HCT116 (cell line): Measurements from ENCODE around the gene POLD1. TPM values are rescaled to one million over a fixed set of nuclear protein-coding genes. Genes with fewer than 3 reads are reported as not detected.

Source experiments
- ATAC-seq: fragments of 200-7000 bp; cut with Tn5 transposase; 2 replicates; pipeline ENCODE4 v1.9.1; 2020; ENCODE audit warnings: mild to moderate bottlenecking, moderate library complexity
- BruUV-seq: library from RNA; stranded (reverse); fragments of 400-500 nt; replicated peaks from 2 replicates; lab custom pipeline; 2021; lab: Mats Ljungman, UMichigan
- CTCF ChIA-PET: fragments of 300-600 bp; sonication (Branson Sonifier 250); formaldehyde crosslinking; loops from one replicate; lab custom pipeline; 2021; ENCODE audit warnings: antibody characterized with exemption; lab: Charles Lee
- POLR2A ChIA-PET: fragments of 300-600, 350-600 bp; sonication (Branson Sonifier 250); formaldehyde crosslinking; loops from one replicate; lab custom pipeline; 2021; ENCODE audit warnings: antibody characterized with exemption; lab: Charles Lee
- RAD21 ChIA-PET, 2 experiments: fragments of 300-600 bp; sonication (Branson Sonifier 250); formaldehyde crosslinking; loops; one replicate each; lab custom pipeline; 2023; ENCODE audit warnings: low total read pairs in 2 of 2; ENCODE audit not compliant: uncharacterized antibody in 2 of 2, unreplicated experiment in 2 of 2, low non-redundant PET in 1 of 2; lab: Charles Lee
- DNase-seq: peaks from one replicate; pipeline ENCODE4 v3.0.0-alpha.2; 2010; ENCODE audit warnings: low read depth, low spot score
- H2AFZ ChIP-seq: fragments of 200-600 bp; shearing (Covaris generic), sonication (generic); 2 replicates; pipeline ENCODE4 v1.6.1; 2017; ENCODE audit warnings: low read depth, mixed run types, mixed read lengths, antibody characterized with exemption, low read length; ENCODE audit not compliant: poor library complexity, severe bottlenecking
- H3K27ac ChIP-seq: 2 replicates; pipeline ENCODE4 v1.5.1; 2012; ENCODE audit warnings: low read depth, low read length
- H3K27me3 ChIP-seq: fragments of 200-600 bp; sonication (generic); 2 replicates; pipeline ENCODE4 v1.6.1; 2016; ENCODE audit warnings: mixed run types, low read length, mixed read lengths; ENCODE audit not compliant: insufficient read depth
- H3K36me3 ChIP-seq, 2 experiments: fragments of 200-500 bp in 1 of 2; fragments of 200-600 bp in 1 of 2; sonication (Bioruptor generic) in 1 of 2; sonication (generic) in 1 of 2; 2 replicates each; pipeline versions ENCODE4 v1.5.1 to v1.6.1; 2014 to 2016; ENCODE audit warnings: low read length in 2 of 2, inconsistent platforms in 1 of 2, mixed read lengths in 1 of 2, mixed run types in 1 of 2; ENCODE audit not compliant: insufficient read depth in 2 of 2, control insufficient read depth in 1 of 2
- H3K4me1 ChIP-seq, 2 experiments: fragments of 200-600 bp in 1 of 2; sonication (generic) in 1 of 2; 2 replicates each; pipeline versions ENCODE4 v1.5.1 to v1.6.1; 2012 to 2017; ENCODE audit warnings: low read length in 2 of 2, inconsistent platforms in 1 of 2, mild to moderate bottlenecking in 1 of 2, mixed read lengths in 1 of 2, mixed run types in 1 of 2, moderate library complexity in 1 of 2; ENCODE audit not compliant: insufficient read depth in 2 of 2, control insufficient read depth in 1 of 2
- H3K4me2 ChIP-seq: fragments of 200-600 bp; sonication (generic); 2 replicates; pipeline ENCODE4 v1.6.1; 2017; ENCODE audit warnings: mixed run types, low read length, mixed read lengths
- H3K4me3 ChIP-seq, 2 experiments: fragments of 200-600 bp in 1 of 2; sonication (generic) in 1 of 2; replicated peaks in 1 of 2; 2 replicates each; pipeline ENCODE4 v1.5.1; 2011 to 2016; ENCODE audit warnings: low read length in 2 of 2, control low read depth in 1 of 2, low read depth in 1 of 2, mild to moderate bottlenecking in 1 of 2, mixed read lengths in 1 of 2, mixed run types in 1 of 2
- H3K79me2 ChIP-seq: fragments of 200-600 bp; sonication (generic); 2 replicates; pipeline ENCODE4 v1.6.1; 2017; ENCODE audit warnings: mild to moderate bottlenecking, mixed run types, low read length, moderate library complexity, mixed read lengths; ENCODE audit not compliant: insufficient read depth
- H3K9ac ChIP-seq: fragments of 200-600 bp; sonication (generic); 2 replicates; pipeline ENCODE4 v1.6.1; 2016; ENCODE audit warnings: low read length, mixed read lengths
- H3K9me2 ChIP-seq: fragments of 200-600 bp; sonication (generic), shearing (Covaris generic); 2 replicates; pipeline ENCODE4 v1.6.1; 2017; ENCODE audit warnings: mixed run types, mild to moderate bottlenecking, moderate library complexity; ENCODE audit not compliant: insufficient read depth
- H3K9me3 ChIP-seq, 2 experiments: fragments of 200-500 bp in 1 of 2; fragments of 200-600 bp in 1 of 2; sonication (Bioruptor generic) in 1 of 2; sonication (generic) in 1 of 2; 2 replicates each; pipeline ENCODE4 v1.6.1; 2014 to 2017; ENCODE audit warnings: low read length in 2 of 2, mixed read lengths in 2 of 2, inconsistent platforms in 1 of 2, low read depth in 1 of 2, mild to moderate bottlenecking in 1 of 2, mixed run types in 1 of 2, moderate library complexity in 1 of 2; ENCODE audit not compliant: control insufficient read depth in 1 of 2, insufficient read depth in 1 of 2
- H4K20me1 ChIP-seq: fragments of 200-600 bp; sonication (generic), shearing (Covaris generic); 2 replicates; pipeline ENCODE4 v1.6.1; 2017; ENCODE audit warnings: mixed run types, mild to moderate bottlenecking, moderate library complexity; ENCODE audit not compliant: insufficient read depth
- CBX3 ChIP-seq: IDR thresholded peaks from 2 replicates; pipeline ENCODE4 v1.6.1; 2012; ENCODE audit warnings: low read depth
- CEBPB ChIP-seq: IDR thresholded peaks from 2 replicates; pipeline ENCODE4 v1.6.1; 2012; ENCODE audit warnings: low read depth
- EZH2phosphoT487 ChIP-seq: fragments of 200-600 bp; IDR thresholded peaks from 2 replicates; pipeline ENCODE4 v1.6.1; 2018; ENCODE audit warnings: antibody characterized with exemption, borderline replicate concordance
- FOSL1 ChIP-seq: IDR thresholded peaks from 2 replicates; pipeline ENCODE4 v1.6.1; 2012; ENCODE audit warnings: low read depth
- JUND ChIP-seq: IDR thresholded peaks from 2 replicates; pipeline ENCODE4 v1.6.1; 2012
- POLR2AphosphoS5 ChIP-seq: IDR thresholded peaks from 2 replicates; pipeline ENCODE4 v1.6.1; 2011; ENCODE audit warnings: mild to moderate bottlenecking, low read depth, low read length, moderate library complexity
- RAD21 ChIP-seq: IDR thresholded peaks from 2 replicates; pipeline ENCODE4 v1.6.1; 2012; ENCODE audit warnings: low read depth, mild to moderate bottlenecking
- SRF ChIP-seq: IDR thresholded peaks from 2 replicates; pipeline ENCODE4 v1.6.1; 2012; ENCODE audit warnings: low read depth
- TCF7L2 ChIP-seq: IDR thresholded peaks from 2 replicates; pipeline ENCODE4 v1.7.0; 2011; ENCODE audit warnings: borderline replicate concordance, inconsistent platforms; ENCODE audit not compliant: insufficient read depth, insufficient read length; ENCODE audit errors: extremely low read depth
- YY1 ChIP-seq: IDR thresholded peaks from 2 replicates; pipeline ENCODE4 v1.6.1; 2011; ENCODE audit warnings: low read length, low read depth, moderate library complexity, mild to moderate bottlenecking; ENCODE audit not compliant: insufficient replicate concordance; ENCODE audit errors: extremely low read depth
- ZFX ChIP-seq: fragments of 450-650 bp; IDR thresholded peaks from 2 replicates; pipeline ENCODE4 v1.6.1; 2017
- intact Hi-C: fragments of 100-400 bp; cut with micrococcal nuclease; formaldehyde crosslinking; loops from 2 replicates; pipeline ENCODE4 v1.10.0; 2022
- total RNA-seq: library from RNA; stranded (reverse); gene quantifications from one replicate; pipeline ENCODE4 v1.2.1, GENCODE V29; 2021; ENCODE audit not compliant: unreplicated experiment
- TF ChIP-seq, protein P1 (sequence below): IDR thresholded peaks from 2 replicates; pipeline ENCODE4 v1.6.1; 2012
- TF ChIP-seq, protein P2 (sequence below): IDR thresholded peaks from 2 replicates; pipeline ENCODE4 v1.6.1; 2011; ENCODE audit warnings: mild to moderate bottlenecking, low read length, moderate library complexity; ENCODE audit not compliant: insufficient replicate concordance; ENCODE audit errors: extremely low read depth

POLD1 gene
- total RNA-seq, 1 experiment from 2014 or later: 122 TPM

DNA sequence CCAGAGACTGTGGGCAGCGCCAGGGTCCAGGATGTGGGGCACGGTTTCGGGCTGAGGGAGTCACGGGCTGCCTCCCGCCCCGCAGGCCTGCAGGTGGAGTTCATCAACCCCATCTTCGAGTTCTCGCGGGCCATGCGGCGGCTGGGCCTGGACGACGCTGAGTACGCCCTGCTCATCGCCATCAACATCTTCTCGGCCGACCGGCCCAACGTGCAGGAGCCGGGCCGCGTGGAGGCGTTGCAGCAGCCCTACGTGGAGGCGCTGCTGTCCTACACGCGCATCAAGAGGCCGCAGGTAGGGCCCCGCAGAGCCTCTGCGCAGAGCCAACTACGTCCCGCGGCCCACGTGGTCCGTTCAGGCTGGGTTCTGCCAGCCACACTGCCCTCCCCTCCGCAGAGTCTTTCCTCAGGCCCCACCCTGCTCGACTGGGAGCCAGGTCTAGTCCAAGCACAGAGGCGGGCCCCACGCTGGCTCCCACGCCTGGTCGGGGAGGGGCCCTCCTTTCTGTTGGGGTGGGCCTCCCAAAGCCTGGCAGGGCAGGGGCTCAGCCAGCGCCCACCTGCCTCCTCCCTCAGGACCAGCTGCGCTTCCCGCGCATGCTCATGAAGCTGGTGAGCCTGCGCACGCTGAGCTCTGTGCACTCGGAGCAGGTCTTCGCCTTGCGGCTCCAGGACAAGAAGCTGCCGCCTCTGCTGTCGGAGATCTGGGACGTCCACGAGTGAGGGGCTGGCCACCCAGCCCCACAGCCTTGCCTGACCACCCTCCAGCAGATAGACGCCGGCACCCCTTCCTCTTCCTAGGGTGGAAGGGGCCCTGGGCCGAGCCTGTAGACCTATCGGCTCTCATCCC is 2.0 kb upstream of the POLD1 start:
- H3K27ac ChIP-seq: no peak overlapping the region; the same call in 1 of the 2 replicates
- TF ChIP-seq JUND (no peak), ZFX (no peak), EZH2phosphoT487 (no peak), FOSL1 (no peak), POLR2AphosphoS5 (no peak), CEBPB (no peak), SRF (no peak), CBX3 (no peak), YY1 (no peak), RAD21 (no peak), TCF7L2 (no peak)
- TF ChIP-seq, protein P1, sequence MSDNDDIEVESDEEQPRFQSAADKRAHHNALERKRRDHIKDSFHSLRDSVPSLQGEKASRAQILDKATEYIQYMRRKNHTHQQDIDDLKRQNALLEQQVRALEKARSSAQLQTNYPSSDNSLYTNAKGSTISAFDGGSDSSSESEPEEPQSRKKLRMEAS: no peak
- TF ChIP-seq, protein P2, sequence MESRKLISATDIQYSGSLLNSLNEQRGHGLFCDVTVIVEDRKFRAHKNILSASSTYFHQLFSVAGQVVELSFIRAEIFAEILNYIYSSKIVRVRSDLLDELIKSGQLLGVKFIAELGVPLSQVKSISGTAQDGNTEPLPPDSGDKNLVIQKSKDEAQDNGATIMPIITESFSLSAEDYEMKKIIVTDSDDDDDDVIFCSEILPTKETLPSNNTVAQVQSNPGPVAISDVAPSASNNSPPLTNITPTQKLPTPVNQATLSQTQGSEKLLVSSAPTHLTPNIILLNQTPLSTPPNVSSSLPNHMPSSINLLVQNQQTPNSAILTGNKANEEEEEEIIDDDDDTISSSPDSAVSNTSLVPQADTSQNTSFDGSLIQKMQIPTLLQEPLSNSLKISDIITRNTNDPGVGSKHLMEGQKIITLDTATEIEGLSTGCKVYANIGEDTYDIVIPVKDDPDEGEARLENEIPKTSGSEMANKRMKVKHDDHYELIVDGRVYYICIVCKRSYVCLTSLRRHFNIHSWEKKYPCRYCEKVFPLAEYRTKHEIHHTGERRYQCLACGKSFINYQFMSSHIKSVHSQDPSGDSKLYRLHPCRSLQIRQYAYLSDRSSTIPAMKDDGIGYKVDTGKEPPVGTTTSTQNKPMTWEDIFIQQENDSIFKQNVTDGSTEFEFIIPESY: no peak
- POLR2A ChIA-PET: no interaction called here
- H3K9me3 ChIP-seq: no peaks in the 10 kb centered on the region
- H3K4me1 ChIP-seq: peaks cover 15 to 22% of the 10 kb centered on the region in 2 experiments; a peak in 3 of 4 replicates
- DNase-seq (no peak), ATAC-seq (no peak)
- H3K36me3 ChIP-seq: peaks cover 32 to 42% of the 10 kb centered on the region in 2 experiments
- no peak overlapping the region for H3K4me3 ChIP-seq
- H3K79me2 ChIP-seq: peaks cover 44% of the 10 kb centered on the region
- H2AFZ ChIP-seq: no peak overlapping the region
- intact Hi-C loops: no loop called here
- BruUV-seq: no TSS peak
- CTCF ChIA-PET: no interaction called here
- no peak overlapping the region for H3K9ac ChIP-seq
- RAD21 ChIA-PET: no interaction called here
- H4K20me1 ChIP-seq: no peaks in the 10 kb centered on the region
- no peak overlapping the region for H3K4me2 ChIP-seq
- H3K27me3 ChIP-seq: no peaks in the 10 kb centered on the region
- H3K9me2 ChIP-seq: no peaks in the 10 kb centered on the region
